RKO (cell line): ENCODE measurements around the gene CFAP299.
"Not testable (repeated sequence)": the region's sequence is repeated elsewhere in the genome, so short reads cannot be mapped to it uniquely, and the experiment has no call there.

Experiments
- DNase-seq: peaks from one replicate; pipeline ENCODE4 v3.0.0-alpha.2; 2016; ENCODE audit warnings: low spot score

Gene CFAP299

GRCh38 chr4:80610199-80610598 lies 274.7 kb downstream of the CFAP299 start:
- DNase-seq = no peak

- no peak for DNase-seq
Measured at GRCh38 chr4:80610845-80611677, 275.5 kb downstream of the CFAP299 start.

- no peak for DNase-seq
Measured at GRCh38 chr4:80611678-80611979, 276.1 kb downstream of the CFAP299 start.

- DNase-seq = no peak
Measured at GRCh38 chr4:80613470-80613869, 277.9 kb downstream of the CFAP299 start.

- no peak for DNase-seq
Measured at GRCh38 chr4:80614319-80614718, 278.8 kb downstream of the CFAP299 start.

- no peak for DNase-seq
Measured at GRCh38 chr4:80615099-80615498, 279.6 kb downstream of the CFAP299 start.

- DNase-seq = peak; percentile 47
Measured at GRCh38 chr4:80619070-80619674, 283.6 kb downstream of the CFAP299 start.

GRCh38 chr4:80631861-80632260 lies 296.3 kb downstream of the CFAP299 start:
- DNase-seq = no peak

GRCh38 chr4:80637190-80637589 lies 301.7 kb downstream of the CFAP299 start:
- DNase-seq = no peak

GRCh38 chr4:80646061-80646460 lies 310.5 kb downstream of the CFAP299 start:
- DNase-seq = no peak

- DNase-seq = no peak
Measured at GRCh38 chr4:80655662-80656061, 320.1 kb downstream of the CFAP299 start.

GRCh38 chr4:80670118-80670517 lies 334.6 kb downstream of the CFAP299 start:
- not testable (repeated sequence) for DNase-seq

GRCh38 chr4:80678413-80678812 lies 342.9 kb downstream of the CFAP299 start:
- no peak for DNase-seq

GRCh38 chr4:80680934-80681333 lies 345.4 kb downstream of the CFAP299 start:
- no peak for DNase-seq

GRCh38 chr4:80685214-80685613 lies 349.7 kb downstream of the CFAP299 start:
- no peak for DNase-seq

GRCh38 chr4:80687736-80688135 lies 352.2 kb downstream of the CFAP299 start:
- DNase-seq = not testable (repeated sequence)

GRCh38 chr4:80694171-80694570 lies 358.6 kb downstream of the CFAP299 start:
- DNase-seq = no peak

- no peak for DNase-seq
Measured at GRCh38 chr4:80705311-80705710, 369.8 kb downstream of the CFAP299 start.

GRCh38 chr4:80709082-80709869 lies 373.7 kb downstream of the CFAP299 start:
- DNase-seq = no peak

GRCh38 chr4:80710748-80711451 lies 375.4 kb downstream of the CFAP299 start:
- DNase-seq = no peak

GRCh38 chr4:80711956-80712355 lies 376.4 kb downstream of the CFAP299 start:
- no peak for DNase-seq

- no peak for DNase-seq
Measured at GRCh38 chr4:80713409-80713808, 377.9 kb downstream of the CFAP299 start.
